Measurements from ENCODE around the gene NAIF1. TPM values are rescaled to one million over a fixed set of nuclear protein-coding genes. Genes with fewer than 3 reads are reported as not detected.

NAIF1 gene
- total and polyA plus RNA-seq, 10 of the 15 experiments (the other 5 are each of a cell fraction or from before 2014, with no cell fraction given), result 2.4 to 14.2 (median 7.1) TPM

DNA sequence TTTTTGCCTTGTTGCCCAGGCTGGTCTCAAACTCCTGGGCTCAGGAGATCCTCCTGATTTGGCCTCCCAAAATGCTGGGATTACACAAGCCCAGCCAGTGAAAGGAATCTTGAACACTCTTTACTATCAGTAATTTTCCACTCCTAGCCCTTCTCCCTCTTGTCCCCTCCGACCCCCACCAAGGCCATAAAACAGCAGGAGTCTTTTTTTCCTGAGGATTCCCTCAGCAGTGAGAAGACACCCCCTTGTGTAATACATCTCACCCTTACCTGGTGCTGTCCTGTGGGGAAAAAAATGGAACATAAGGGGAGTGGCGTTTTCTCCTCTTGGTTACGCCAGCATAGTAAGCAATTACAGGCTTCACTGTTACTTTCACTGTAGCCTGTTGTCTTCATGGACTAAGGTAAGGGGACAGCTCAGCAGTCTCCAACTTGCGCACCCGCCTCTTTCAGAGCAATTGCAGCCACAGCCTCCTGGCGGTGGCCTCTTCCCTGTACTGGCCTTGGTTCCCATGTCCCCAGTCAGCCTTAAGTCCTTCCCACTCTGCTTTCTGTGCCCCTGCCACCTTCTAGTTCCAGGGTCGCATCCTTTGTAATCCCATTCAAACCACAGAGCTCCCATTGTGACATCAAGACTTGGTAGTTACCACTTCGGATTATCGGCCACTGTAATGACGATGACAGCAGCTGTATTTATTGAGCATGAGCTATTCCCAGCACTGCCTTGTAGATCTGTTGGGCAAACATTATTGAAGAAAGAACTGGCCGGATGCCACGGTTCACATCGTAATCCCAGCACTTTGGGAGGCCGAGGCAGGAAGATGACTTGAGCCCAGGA is 10.0 kb downstream of the NAIF1 start (continued):
- TF ChIP-seq CREB1 (IDR thresholded peaks at IDR 0.05; ENCODE audit: low read depth) (no peak), GABPA (IDR thresholded peaks at IDR 0.05; ENCODE audit: low read depth) (no peak), TCF3 (IDR thresholded peaks at IDR 0.05; ENCODE audit: borderline replicate concordance, insufficient read depth, low read depth, low read length) (no peak)
- TF ChIP-seq, protein P1, sequence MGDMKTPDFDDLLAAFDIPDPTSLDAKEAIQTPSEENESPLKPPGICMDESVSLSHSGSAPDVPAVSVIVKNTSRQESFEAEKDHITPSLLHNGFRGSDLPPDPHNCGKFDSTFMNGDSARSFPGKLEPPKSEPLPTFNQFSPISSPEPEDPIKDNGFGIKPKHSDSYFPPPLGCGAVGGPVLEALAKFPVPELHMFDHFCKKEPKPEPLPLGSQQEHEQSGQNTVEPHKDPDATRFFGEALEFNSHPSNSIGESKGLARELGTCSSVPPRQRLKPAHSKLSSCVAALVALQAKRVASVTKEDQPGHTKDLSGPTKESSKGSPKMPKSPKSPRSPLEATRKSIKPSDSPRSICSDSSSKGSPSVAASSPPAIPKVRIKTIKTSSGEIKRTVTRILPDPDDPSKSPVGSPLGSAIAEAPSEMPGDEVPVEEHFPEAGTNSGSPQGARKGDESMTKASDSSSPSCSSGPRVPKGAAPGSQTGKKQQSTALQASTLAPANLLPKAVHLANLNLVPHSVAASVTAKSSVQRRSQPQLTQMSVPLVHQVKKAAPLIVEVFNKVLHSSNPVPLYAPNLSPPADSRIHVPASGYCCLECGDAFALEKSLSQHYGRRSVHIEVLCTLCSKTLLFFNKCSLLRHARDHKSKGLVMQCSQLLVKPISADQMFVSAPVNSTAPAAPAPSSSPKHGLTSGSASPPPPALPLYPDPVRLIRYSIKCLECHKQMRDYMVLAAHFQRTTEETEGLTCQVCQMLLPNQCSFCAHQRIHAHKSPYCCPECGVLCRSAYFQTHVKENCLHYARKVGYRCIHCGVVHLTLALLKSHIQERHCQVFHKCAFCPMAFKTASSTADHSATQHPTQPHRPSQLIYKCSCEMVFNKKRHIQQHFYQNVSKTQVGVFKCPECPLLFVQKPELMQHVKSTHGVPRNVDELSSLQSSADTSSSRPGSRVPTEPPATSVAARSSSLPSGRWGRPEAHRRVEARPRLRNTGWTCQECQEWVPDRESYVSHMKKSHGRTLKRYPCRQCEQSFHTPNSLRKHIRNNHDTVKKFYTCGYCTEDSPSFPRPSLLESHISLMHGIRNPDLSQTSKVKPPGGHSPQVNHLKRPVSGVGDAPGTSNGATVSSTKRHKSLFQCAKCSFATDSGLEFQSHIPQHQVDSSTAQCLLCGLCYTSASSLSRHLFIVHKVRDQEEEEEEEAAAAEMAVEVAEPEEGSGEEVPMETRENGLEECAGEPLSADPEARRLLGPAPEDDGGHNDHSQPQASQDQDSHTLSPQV (IDR thresholded peaks at IDR 0.05), result no peak
- TF ChIP-seq, protein P2, sequence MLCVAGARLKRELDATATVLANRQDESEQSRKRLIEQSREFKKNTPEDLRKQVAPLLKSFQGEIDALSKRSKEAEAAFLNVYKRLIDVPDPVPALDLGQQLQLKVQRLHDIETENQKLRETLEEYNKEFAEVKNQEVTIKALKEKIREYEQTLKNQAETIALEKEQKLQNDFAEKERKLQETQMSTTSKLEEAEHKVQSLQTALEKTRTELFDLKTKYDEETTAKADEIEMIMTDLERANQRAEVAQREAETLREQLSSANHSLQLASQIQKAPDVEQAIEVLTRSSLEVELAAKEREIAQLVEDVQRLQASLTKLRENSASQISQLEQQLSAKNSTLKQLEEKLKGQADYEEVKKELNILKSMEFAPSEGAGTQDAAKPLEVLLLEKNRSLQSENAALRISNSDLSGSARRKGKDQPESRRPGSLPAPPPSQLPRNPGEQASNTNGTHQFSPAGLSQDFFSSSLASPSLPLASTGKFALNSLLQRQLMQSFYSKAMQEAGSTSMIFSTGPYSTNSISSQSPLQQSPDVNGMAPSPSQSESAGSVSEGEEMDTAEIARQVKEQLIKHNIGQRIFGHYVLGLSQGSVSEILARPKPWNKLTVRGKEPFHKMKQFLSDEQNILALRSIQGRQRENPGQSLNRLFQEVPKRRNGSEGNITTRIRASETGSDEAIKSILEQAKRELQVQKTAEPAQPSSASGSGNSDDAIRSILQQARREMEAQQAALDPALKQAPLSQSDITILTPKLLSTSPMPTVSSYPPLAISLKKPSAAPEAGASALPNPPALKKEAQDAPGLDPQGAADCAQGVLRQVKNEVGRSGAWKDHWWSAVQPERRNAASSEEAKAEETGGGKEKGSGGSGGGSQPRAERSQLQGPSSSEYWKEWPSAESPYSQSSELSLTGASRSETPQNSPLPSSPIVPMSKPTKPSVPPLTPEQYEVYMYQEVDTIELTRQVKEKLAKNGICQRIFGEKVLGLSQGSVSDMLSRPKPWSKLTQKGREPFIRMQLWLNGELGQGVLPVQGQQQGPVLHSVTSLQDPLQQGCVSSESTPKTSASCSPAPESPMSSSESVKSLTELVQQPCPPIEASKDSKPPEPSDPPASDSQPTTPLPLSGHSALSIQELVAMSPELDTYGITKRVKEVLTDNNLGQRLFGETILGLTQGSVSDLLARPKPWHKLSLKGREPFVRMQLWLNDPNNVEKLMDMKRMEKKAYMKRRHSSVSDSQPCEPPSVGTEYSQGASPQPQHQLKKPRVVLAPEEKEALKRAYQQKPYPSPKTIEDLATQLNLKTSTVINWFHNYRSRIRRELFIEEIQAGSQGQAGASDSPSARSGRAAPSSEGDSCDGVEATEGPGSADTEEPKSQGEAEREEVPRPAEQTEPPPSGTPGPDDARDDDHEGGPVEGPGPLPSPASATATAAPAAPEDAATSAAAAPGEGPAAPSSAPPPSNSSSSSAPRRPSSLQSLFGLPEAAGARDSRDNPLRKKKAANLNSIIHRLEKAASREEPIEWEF (IDR thresholded peaks at IDR 0.05; ENCODE audit: insufficient replicate concordance, low read depth, low read length), result no peak
